GM19463 (cell line): ENCODE data around the gene EPB41L4B.

Experiments used
- ATAC-seq: cut with Tn5 transposase; IDR thresholded peaks from one replicate; pipeline ENCODE4 v1.9.1; 2021; ENCODE audit warnings: mild to moderate bottlenecking, moderate library complexity; ENCODE audit not compliant: unreplicated experiment

EPB41L4B gene

DNA sequence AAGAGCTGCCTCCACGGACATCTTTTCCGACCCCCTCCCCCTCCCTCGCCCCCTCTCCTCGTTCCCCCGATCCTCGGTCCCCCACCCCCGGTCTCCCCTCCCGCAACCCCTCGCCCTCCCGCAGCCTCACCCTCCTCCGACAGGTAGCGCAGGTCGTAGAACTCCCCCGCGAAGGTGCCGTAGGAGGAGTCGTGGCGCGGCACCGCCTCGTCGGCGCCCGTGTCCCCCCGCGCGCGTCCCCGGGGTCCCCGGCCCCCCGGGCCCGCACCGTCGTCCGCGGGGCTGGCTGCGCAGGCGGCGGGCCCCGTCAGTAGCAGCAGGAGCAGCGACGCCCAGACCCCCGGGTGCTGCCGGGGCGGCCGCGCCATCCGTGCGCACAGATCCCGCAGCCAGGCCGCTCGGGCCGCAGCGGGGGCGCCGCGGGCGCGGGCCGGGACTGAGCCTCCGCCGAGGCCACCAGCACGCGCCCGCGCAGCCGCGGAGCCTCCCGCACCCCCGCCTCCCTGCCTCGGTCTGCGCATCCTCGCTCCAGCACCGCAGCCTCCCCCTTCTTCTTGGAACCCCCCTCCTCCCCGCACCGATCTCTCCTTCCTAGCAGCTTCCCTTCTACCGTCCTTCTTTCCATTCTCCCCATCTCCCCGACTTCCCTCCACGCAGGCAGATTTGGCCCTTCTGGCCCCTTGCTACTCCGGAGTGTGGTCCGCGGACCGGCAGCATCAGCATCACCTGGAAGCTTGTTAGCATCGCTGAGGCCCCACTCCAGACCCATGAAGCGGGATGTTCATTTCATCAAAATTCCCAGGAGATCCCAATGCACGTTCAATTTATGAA, 153.9 kb downstream of the EPB41L4B start, which contains the start of gene FRRS1L:
Gene FRRS1L (minus strand): TSS at position 479 of the 831 bp plus-strand sequence. CDS start 111 bp downstream, at position 368.
- ATAC-seq: no peak

DNA sequence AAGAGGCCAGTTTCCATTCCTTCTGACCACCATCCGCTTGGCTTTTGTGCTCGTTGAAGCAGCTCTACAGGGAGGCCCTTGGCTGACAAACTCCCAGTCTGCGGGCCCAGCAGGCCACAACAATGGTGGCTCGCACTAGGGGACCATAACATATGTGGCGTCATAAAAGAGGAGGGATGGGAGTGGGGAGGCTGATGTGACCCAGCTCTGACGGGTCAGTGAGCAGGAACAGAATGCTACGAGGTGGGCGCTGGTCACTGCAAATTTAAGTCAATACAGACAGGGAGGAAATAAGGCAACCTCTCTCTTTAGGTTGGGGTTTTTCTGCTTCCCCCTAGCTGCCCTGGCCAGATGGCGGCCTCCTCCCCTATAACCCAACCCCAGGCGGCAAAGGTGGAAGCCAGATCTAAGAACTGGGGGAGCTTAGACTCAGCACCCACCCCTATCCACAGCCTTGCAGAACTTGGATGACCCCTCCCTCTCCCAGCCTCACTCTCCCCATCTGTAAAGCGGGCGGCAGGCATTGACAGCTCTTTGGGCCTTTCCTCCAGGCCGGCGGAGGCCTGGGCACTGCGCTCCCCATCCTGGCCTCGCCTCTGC, 154.6 kb downstream of the EPB41L4B start:
- ATAC-seq: no peak

DNA sequence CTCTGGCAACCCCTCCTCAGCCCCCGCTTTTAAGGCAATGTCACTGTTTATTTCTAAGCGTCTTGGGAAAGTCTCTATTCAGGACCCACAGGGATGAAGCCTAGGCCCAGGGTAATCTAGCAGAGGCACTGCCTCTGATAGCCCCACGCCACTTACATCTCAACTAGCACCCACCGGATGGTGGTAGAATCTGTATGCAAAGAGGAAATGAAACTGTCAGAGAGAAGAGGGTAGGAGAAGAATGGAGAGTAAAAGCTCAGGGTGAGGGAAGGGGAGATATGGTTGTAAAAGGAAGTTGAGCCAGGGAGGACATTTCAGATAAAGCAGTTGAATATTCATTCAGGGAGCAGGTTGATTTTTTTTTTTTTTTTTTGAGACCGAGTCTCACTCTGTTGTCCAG, 156.8 kb downstream of the EPB41L4B start:
- ATAC-seq: peak; percentile 56

DNA sequence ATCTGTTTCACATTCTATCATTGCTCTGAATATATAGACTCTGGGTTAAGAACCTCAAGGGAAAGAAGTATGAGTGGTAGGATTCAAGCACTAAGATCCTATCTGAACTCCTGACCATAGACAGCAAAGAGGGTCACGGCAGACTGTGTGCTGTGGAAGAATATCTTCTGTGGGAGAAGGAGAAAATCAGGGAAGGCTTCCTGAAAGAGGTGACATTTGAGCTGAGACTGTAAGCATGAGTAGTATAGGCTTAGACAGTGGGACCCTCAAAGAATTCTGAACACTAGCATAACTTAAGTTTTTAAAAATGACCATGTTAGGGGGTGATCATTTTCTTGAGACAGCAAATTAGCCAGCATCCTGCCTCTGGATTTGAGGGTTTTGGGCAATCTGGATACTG, 157.7 kb downstream of the EPB41L4B start:
- no peak for ATAC-seq

DNA sequence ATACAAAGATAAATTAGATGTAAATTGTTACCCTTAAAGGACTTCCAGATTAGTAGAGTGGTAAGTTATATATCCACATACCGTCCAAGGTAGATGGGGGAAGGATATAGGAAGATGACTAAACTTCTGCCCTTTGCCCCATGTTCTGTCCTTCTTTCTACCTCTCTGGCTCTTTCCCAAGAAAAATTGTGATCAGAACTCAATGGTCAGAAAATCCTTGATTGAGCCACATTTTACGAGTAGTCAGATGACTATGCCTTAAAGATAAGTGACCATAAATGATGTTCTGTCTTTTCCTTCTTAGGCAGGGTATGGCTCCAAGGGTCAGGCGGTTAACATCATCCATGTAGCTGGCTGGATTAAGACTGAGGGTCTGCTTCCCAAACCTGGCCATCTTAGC, 158.2 kb downstream of the EPB41L4B start:
- no peak for ATAC-seq

DNA sequence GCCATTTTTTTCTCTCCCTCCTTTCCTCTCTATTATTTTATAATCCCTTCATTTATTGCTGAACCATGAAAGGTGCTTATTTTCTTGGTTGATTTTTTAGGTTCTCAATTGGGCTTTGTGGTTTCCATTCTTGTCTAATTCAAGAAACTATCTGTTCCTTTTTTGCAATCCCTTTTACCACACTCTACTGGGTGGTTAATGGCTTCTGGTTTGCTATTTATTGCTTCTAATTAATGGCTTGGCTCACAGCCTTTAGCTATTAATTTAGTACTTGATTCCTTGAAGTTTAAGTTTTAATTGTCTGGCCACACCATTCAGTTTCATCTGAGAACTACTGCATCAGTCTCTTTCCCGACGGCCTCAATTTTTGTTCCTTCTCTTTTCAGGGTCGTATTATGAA, 159.4 kb downstream of the EPB41L4B start:
- ATAC-seq: no peak

DNA sequence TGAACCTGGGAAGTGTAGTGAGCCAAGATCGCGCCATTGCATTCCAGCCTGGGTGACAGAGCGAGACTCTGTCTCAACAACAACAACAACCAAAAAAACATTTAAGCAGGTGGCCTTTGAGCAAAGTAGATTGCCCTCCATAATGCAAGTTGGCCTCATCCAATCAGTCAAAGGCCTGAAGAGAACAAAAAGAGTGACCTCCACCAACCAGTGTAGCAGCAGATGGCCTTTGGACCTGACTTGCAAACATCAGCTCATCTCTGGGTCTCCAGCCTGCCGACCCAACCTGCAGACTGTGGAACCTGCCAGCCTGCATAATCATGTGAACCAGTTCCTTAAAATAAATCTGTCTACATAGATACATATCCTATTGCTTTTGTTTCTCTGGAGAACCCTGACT, 161.3 kb downstream of the EPB41L4B start:
- no peak for ATAC-seq

DNA sequence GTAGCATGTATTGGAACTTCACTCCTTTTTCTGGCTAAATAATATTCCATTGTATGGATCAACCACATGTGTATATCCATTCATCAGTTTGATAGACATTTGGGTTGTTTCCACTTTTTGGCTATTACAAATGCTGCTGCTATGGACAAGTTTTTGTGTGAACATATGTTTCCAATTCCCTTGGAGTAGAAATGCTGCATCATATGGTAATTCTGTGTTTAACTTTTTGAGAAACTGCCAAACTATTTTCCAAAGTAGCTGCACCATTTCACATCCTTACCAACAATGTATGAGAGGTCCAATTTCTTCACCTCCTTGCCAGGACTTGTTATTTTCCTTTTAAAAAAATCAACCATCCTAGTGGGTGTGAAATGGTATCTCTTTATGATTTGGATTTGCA, 162.2 kb downstream of the EPB41L4B start:
- ATAC-seq: no peak

DNA sequence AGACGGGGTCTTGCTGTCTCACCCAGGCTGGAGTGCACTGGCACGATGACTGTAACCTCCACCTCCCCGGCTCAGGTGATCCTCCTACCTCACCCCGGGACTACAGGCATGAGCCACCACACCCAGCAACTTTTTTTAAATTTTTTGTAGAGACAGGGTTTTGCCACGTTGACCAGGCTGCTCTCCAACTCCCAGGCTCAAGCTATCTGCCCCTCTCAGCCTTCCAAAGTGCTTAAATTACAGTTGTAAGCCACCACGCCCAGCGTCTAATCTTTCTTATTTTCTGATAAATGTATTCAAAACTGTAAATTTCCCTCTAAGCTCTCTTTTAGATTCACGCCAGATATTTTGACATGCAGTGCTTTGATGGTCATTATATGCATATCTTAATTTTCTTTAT, 164.2 kb downstream of the EPB41L4B start:
- ATAC-seq: no peak

DNA sequence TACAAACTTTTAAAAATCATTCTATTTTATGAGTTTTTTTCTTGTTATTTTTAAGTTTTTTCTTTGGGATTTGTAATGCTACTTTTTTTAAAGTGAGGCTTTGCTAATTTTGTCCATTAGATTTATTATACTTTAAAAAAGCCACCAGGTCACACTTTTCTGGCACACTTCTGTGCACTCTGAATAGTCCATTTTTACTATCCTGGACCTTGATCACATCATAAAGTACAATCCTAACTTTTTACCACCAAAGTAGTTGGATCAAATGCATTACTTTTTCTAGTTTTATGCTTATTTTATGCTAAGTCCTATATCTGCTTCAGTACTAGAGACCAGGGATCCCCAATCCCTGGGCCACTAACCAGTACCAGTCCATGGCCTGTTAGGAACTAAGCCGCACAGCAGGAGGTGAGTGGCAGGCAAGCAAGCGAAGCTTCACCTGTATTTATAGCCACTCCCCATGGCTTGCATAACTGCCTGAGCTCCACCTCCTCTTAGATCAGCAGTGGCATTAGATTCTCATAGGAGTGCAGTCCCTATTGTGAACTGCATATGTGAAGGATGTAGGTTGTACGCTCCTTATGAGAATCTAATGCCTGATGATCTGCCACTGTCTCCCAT, 169.8 kb downstream of the EPB41L4B start:
- ATAC-seq: no peak

DNA sequence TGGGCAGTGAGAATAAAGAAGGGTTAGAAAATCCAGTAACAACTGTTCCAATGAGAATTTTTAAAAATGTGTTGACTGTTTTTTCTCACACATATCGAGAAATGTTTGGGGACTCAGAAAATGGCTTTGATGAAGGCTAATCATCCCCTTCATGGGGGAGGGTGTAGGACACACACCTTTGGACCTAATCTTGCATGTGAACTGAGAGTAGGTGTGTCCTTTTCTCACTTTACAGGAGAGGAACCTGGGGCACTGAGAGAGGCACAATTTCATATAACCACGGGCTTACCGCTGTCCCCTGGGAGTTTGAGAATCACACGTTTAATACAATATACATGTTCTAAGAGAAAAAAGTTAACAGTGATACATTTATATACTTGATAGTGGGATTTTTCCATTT, 171.1 kb downstream of the EPB41L4B start:
- no peak for ATAC-seq

DNA sequence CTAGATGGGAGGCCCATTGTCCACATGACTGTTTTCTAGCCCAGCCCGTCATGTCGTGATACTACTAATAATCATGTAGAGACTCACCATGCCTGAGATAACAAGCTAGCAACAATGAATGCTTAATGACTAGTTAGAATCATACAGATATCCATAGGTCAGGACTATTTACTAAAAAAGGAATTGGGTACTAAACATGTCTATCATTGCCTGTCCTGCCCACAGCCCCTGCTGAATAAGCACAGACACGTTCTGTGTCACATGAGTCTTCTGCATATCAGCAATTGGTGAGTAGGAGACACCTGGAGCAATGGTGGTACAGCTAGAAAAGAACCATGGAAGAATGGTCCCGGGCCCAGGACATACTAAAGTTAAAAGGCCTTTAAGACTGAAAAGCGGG, 171.8 kb downstream of the EPB41L4B start:
- ATAC-seq: no peak

DNA sequence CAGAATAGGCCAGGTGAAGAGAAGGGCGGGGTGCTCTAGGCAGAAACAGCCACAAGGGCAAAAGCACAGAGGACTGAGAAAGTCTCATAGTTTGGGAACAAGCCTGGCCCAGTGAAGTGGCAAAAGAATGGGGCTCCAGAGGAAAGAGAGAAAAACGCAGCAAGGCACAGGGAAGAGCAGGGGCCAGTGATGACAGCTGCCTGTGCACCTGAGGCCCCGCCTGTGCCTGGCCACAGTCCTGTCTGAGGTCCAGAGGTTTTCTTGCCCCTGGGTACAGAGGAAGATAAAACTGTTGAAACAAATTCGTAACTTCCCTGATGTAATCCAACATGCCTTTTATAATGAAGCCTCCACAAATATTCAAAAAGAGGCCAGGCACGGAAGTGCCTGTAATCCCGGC, 175.8 kb downstream of the EPB41L4B start:
- ATAC-seq: no peak

DNA sequence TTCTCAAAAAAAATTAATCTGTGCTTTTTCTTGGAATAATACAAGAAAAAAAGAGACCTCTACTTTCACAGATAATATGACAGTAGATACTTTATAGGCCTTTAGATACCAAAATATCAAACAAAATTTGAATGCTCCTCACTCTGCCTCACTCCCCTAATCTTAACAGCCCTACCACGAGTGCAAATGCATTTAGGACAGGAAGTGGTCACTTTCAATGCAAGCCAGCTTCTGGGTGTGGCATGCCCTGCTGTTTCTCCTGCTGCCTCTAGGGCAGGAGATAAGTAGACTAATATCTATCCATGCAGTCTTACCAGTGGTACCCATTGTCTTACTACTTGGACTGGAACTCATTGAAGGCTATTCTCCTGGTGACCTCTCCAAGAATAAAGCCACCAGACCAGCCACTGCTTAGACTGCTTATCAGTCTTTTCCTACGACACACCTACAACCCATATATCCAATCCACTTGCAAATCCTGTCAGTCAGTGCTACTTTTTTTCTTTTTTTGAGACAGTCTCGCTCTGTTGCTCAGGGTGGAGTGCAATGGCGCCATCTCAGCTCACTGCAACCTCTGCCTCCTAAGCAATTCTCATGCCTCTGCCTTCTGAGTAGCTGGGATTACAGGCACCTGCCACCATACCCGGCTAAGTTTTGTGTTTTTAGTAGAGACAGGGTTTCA, 176.8 kb downstream of the EPB41L4B start:
- peak; percentile 99 for ATAC-seq

DNA sequence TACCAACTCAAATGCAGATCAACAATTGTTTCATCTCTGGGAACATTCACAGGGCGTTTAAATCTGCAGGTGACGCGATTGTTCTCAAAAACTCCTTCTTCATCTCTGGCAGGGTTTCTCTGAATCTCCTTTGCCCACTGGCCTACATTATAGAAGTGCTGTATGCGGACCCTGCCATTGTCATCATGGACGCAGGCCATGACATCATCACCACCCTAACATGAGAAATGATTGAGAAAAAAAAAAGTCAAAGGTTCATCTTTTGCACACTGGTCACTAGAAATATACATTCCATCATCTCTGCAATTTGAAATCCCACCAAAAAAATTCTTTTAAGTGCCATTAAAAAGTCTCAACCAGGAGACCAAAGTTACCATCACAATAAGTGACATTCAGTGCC, 179.5 kb downstream of the EPB41L4B start:
- ATAC-seq: no peak

DNA sequence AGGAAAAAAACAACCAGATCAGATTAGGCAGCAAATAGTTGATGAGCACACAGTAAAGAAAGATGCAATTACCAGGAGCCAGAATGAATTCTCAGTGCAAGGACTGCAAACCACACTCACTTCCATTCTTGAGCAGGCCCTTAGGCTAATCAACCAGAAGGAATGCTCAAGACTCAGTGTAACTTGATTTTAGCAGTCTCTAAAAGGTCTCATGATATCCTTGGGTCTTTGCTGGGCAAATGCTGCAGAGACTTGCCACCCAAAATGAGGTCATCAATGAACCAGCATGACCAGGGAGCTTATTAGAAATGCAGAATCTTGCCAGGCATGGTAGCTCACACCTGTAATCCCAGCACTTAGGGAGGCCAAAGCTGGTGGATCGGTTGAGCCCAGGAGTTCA, 181.0 kb downstream of the EPB41L4B start:
- no peak for ATAC-seq

DNA sequence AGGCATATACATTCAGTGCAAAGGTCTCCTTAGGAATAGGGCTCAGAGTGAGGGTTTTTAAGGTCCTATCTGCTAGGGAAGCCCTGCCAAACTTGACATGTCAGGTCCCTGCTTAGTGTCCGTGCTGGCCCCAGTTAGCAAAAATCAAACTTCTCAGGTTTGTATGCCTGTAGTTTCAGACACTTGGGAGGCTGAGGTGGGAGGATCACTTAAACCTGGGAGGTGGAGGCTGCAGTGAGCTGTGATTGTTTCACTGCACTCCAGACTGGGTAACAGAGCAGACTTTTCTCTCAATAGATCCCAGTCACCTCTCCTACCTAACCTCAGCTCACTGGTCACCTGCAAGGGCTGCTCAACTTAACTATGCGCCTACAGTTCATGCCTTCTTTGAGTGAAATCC, 182.4 kb downstream of the EPB41L4B start:
- no peak for ATAC-seq

DNA sequence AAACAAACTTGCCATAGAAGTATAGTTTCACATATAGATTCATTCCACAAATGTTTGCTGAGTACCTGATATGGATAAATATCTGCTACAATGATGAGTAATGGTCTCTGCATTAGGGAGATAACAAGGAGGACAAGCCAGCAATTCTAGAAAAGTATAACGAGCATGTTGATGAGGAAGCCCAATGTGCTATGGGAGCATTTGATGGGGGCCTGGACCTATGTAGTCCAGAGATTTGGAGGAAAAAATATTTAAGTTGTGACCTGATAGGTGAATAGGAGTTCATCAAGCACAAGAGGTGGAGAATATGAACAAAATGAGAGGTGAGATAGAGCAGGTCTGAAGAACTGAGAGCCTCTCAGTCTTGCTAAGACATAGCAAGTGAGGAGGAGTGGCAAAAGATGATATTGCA, 186.7 kb downstream of the EPB41L4B start:
- ATAC-seq: no peak

DNA sequence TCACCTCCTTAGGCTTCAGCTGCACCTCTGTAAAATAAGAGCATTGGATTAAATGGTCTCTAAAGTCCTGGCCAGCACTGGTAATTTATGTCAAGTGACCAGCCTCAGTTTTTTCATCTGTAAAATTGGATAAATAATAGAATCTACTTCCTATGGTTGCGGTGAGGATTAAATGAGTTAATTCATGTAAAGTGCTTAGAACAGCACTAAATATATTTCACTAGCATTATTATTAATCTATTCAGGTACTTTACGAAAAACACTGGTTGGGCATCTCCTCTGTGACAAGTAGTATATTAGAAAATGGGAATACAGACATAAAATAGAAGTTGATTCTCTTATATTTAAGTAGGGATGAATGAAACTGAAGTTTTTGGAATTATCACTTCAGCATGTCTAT, 187.3 kb downstream of the EPB41L4B start:
- ATAC-seq: no peak

DNA sequence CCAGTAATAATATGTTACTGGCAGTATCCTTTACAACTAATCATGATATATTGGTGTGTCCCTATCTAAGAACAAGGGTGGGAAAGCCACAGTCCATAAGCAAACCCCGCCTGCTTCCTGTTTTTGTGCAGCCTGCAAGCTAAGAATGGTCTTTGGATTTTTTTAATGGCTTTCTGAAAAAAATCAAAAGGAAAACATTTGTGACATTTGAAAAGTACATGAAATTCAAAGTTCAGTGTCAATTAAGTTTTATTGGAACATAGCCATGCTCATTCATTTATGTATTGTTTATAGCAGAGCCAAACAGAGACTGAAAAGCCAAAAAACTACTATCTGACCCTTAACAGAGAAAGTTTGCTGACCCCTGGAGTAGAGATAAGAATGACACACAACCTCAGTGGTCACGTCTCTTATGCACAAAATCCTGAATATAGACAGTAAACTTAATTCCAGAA, 188.3 kb downstream of the EPB41L4B start:
- no peak for ATAC-seq

DNA sequence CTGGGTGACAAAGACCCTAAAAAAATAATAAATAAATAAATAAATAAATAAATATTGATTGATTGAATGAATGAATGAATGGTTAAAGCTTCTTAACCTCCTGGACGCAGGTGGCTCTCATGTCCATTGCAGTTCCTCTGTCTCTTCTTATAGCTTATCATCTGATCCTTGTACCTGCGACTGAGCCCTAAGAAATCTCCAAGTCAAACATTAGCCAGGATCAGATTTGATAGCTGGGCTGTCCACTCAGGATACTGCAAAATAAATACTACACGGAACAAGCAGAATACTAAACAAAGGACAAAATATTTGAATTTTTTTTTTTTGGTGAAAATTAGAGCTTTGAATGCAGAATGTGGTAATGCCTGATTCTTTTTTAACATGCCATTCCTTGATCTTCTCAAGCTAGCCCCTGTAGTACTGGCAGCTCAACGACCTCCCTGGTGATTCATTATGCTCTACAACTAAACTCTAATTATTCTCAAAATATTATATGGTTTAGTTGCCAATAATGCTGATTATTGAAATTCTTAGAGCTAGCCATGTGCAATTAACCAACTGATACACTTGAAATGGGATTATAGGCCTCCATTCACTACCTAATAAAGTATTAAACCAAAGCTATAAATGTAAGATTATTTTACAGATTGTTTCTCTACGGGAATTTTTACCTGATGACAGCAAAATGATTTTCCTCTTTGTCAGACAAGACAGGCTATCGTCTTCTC, 191.2 kb downstream of the EPB41L4B start:
- ATAC-seq: no peak
